Tibial nerve (tissue), 4 donors: ENCODE data around the gene H6PD. TPM values are rescaled to one million over a fixed set of nuclear protein-coding genes. Genes with fewer than 3 reads are reported as not detected.

Experiments used
- DNase-seq, 2 donors: peaks; one replicate each; pipeline ENCODE4 v3.0.0-alpha.2; 2019; ENCODE audit warnings: low spot score in 2 of 2
- H3K27ac ChIP-seq, 4 donors: fragments of 200-600 bp; sonication (generic) in 3 of 4; one replicate each; pipeline ENCODE4 v1.5.1; 2017 to 2019; ENCODE audit warnings: mild to moderate bottlenecking in 1 of 4
- H3K27me3 ChIP-seq, 2 donors: fragments of 200-600 bp; sonication (generic) in 1 of 2; one replicate each; pipeline versions ENCODE4 v1.5.1 to v1.6.0; 2017 to 2019
- H3K36me3 ChIP-seq, 3 donors: fragments of 200-600 bp; sonication (generic); one replicate each; pipeline ENCODE4 v1.5.1; 2018 to 2019
- H3K4me1 ChIP-seq, 4 donors: fragments of 200-600 bp; sonication (generic) in 3 of 4; one replicate each; pipeline ENCODE4 v1.5.1; 2017 to 2019
- H3K4me3 ChIP-seq, 4 donors: fragments of 200-600 bp; sonication (generic) in 3 of 4; one replicate each; pipeline ENCODE4 v1.5.1; 2017 to 2019; ENCODE audit warnings: mild to moderate bottlenecking in 1 of 4, moderate library complexity in 1 of 4
- H3K9me3 ChIP-seq, 4 donors: fragments of 200-600 bp; sonication (generic) in 3 of 4; one replicate each; pipeline ENCODE4 v1.5.1; 2017 to 2019
- CTCF ChIP-seq, 5 experiments: fragments of 200-600 bp in 3 of 5; fragments of 450-650 bp in 2 of 5; sonication (generic) in 3 of 5; IDR thresholded peaks; one replicate each; pipeline ENCODE4 v1.5.1; 2016 to 2019; ENCODE audit warnings: antibody characterized with exemption in 5 of 5, mild to moderate bottlenecking in 3 of 5, moderate library complexity in 2 of 5
- EP300 ChIP-seq, 2 donors: sonication (generic); formaldehyde crosslinking; IDR thresholded peaks; one replicate each; pipeline ENCODE4 v1.6.1; 2017; ENCODE audit warnings: antibody characterized with exemption in 2 of 2, mild to moderate bottlenecking in 1 of 2
- POLR2A ChIP-seq, 2 donors: fragments of 450-650 bp; IDR thresholded peaks; one replicate each; pipeline ENCODE4 v1.6.1; 2017; ENCODE audit warnings: antibody characterized with exemption in 2 of 2, mild to moderate bottlenecking in 2 of 2, moderate library complexity in 2 of 2
- WGBS, 2 donors: methylation state at CpG; one replicate each; pipeline ENCODE4 v1.1.5; 2018; 5-methylcytosine and 5-hydroxymethylcytosine counted together
- total RNA-seq, 4 donors: library from RNA; depleted of rRNA; stranded (reverse); fragments of >200 nt; gene quantifications; one replicate each; pipeline ENCODE4 v1.1.0, GENCODE V29; 2016

H6PD gene
- total RNA-seq, 4 donors from 2014 or later = 53.1 to 88.6 (median 72.7) TPM

GRCh38 chr1:9309080-9309479 is 74.5 kb downstream of the H6PD start:
- H3K4me3 ChIP-seq = no peak overlapping the region
- H3K36me3 ChIP-seq = no peaks in the 10 kb centered on the region
- no peak overlapping the region for H3K27ac ChIP-seq
- H3K9me3 ChIP-seq = no peaks in the 10 kb centered on the region
- no peaks in the 10 kb centered on the region for H3K27me3 ChIP-seq
- TF ChIP-seq CTCF (IDR thresholded peaks at IDR 0.05) (no peak), EP300 (IDR thresholded peaks at IDR 0.05) (no peak), POLR2A (IDR thresholded peaks at IDR 0.05) (no peak)
- 89 to 91% methylated on average over 8 of the region's 8 CpGs for WGBS, 2 donors
- no peak for DNase-seq
- H3K4me1 ChIP-seq = peaks cover 0 to 48% (median 7%) of the 10 kb centered on the region in 4 donors

GRCh38 chr1:9309991-9310390 is 75.4 kb downstream of the H6PD start:
- Histone ChIP-seq H3K27ac (no peak overlapping the region), H3K36me3 (no peaks in the 10 kb centered on the region), H3K9me3 (no peaks in the 10 kb centered on the region), H3K4me3 (no peak overlapping the region), H3K4me1 (peaks cover 0 to 43% (median 6%) of the 10 kb centered on the region in 4 donors), H3K27me3 (no peaks in the 10 kb centered on the region)
- DNase-seq = no peak
- no peak for TF ChIP-seq CTCF (IDR thresholded peaks at IDR 0.05)
- no peak for TF ChIP-seq POLR2A (IDR thresholded peaks at IDR 0.05)
- no peak for TF ChIP-seq EP300 (IDR thresholded peaks at IDR 0.05)
- WGBS, 2 donors = 84 to 95% methylated on average over 4 to 7 of the region's 7 CpGs

- Histone ChIP-seq H3K36me3 (no peaks in the 10 kb centered on the region), H3K9me3 (no peaks in the 10 kb centered on the region), H3K27ac (no peak overlapping the region), H3K27me3 (no peaks in the 10 kb centered on the region), H3K4me1 (peaks cover 0 to 44% (median 9%) of the 10 kb centered on the region in 4 donors), H3K4me3 (no peak overlapping the region)
- WGBS, 2 donors = 52 to 58% methylated on average over 10 of the region's 10 CpGs
- DNase-seq = no peak
- TF ChIP-seq EP300 (IDR thresholded peaks at IDR 0.05) (no peak), POLR2A (IDR thresholded peaks at IDR 0.05) (no peak), CTCF (IDR thresholded peaks at IDR 0.05) (no peak)
Observed at GRCh38 chr1:9311029-9311428, 76.5 kb downstream of the H6PD start.

- no peaks in the 10 kb centered on the region for H3K36me3 ChIP-seq
- H3K4me3 ChIP-seq = no peak overlapping the region
- no peaks in the 10 kb centered on the region for H3K9me3 ChIP-seq
- H3K27me3 ChIP-seq = no peaks in the 10 kb centered on the region
- H3K27ac ChIP-seq = no peak overlapping the region
- TF ChIP-seq POLR2A (IDR thresholded peaks at IDR 0.05) (no peak), EP300 (IDR thresholded peaks at IDR 0.05) (no peak), CTCF (IDR thresholded peaks at IDR 0.05) (no peak)
- peaks cover 0 to 44% (median 9%) of the 10 kb centered on the region in 4 donors for H3K4me1 ChIP-seq
- DNase-seq = no peak
- WGBS, 2 donors = 70 to 78% methylated on average over 9 of the region's 9 CpGs
Observed at GRCh38 chr1:9311479-9311878, 76.9 kb downstream of the H6PD start.

GRCh38 chr1:9312168-9312720 is 77.7 kb downstream of the H6PD start:
- H3K36me3 ChIP-seq = no peaks in the 10 kb centered on the region
- H3K4me1 ChIP-seq = peaks cover 0 to 48% (median 9%) of the 10 kb centered on the region in 4 donors
- WGBS, 2 donors = 91% methylated on average over 18 of the region's 18 CpGs
- no peaks in the 10 kb centered on the region for H3K9me3 ChIP-seq
- no peaks in the 10 kb centered on the region for H3K27me3 ChIP-seq
- no peak for DNase-seq
- TF ChIP-seq CTCF (IDR thresholded peaks at IDR 0.05) (no peak), EP300 (IDR thresholded peaks at IDR 0.05) (no peak), POLR2A (IDR thresholded peaks at IDR 0.05) (no peak)
- no peak overlapping the region for H3K4me3 ChIP-seq
- H3K27ac ChIP-seq = no peak overlapping the region
